ENCODE data around the gene CACNA1H.
"Not testable (repeated sequence)": the region's sequence is repeated elsewhere in the genome, so short reads cannot be mapped to it uniquely, and the experiment has no call there.

CACNA1H gene

DNA sequence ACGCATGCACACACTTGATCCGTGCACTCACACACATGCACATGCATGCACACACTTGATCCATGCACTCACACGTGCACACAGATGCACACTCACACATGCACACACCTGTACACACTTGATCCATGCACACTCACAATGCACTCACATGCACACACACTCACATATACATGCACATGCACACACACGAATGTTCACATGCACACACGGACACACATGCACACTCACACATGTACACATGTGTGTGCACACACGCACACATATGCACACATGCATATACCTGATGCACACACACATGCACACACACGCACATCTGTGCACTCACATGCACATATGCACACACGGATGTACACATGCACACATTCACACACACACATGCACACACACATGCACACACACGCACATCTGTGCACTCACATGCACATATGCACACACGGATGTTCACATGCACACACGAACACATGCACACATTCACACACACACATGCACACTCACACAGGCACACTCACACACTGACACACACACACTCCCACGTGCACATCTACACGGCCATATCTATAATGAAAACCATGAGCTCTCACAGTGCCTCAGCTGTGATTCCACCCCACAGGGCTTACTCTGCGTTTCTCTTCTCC is 95.1 kb downstream of the CACNA1H start:
- not testable (repeated sequence) for DNase-seq (ENCODE audit: low read depth in 4 of 4, low spot score in 1 of 4)

DNA sequence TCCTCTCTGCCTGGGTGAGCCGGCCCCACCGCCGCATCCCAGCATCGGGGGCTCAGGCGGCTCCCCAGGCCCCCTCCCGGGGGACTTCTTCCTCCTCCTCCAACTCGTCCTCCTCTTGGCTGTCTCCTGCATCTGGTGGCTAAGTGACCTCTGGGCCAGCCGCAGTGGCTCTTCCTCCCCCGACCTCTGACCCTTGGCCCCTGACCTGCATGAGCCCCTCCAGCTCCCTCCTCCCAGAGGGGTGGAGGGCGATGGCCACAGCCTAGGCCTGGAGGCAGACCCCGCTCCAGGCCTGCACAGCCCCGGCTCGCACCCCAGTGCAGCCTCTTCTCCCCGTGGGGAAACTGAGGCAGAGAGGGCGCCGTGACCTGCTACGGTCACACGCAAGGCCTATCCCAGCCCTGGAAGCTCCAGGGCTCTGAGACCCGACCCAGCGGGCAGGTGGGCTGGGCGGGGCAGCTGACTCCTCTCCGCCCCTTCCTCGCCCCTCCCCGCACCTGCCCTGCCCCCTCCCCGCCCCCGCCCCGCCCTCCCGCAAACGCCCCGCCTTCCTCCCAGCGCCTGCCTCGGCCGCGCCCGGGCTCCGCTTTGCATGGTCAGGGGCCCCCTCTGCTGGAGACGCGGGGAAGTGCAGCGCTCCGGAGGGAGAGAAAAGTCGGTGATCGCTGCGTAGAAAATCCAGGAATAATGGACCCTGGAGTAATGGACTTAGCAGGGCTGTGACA is 96.3 kb downstream of the CACNA1H start:
- DNase-seq (ENCODE audit: low read depth in 4 of 4, low spot score in 1 of 4): not testable (repeated sequence)

DNA sequence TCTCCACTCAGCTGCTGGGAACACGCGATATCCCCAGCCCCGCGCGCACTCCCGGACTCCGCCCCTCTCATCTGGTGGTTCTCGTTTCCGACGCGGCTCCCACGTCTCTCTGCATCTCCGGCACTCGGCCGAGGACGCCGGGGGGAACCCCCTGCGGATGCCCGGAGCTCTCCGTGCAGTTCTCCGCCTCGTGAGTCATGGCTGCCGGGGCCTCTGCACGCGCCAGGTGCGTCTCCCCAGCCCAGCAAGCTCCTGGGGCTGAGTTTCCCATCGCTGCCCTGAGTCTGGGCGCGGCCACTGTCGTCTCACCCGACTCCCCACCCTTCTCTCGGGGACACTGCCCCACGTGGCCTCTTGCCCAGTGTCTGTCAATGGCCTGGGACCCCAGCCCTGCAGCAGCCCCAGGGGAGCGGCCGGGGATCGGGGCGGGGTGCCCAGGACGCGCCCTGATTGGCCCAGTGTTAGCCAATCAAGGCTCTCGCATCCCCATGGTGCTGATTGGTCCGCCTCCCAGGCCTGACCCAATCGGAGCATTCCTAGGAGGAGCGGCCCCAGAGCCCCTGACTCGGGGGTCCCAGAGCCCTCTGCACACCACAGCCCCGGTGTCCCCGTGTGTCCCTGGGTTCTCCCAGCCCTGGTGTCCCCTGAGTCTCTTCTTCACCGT is 100.9 kb downstream of the CACNA1H start:
- not testable (repeated sequence) for DNase-seq (ENCODE audit: low read depth in 4 of 4, low spot score in 1 of 4)

DNA sequence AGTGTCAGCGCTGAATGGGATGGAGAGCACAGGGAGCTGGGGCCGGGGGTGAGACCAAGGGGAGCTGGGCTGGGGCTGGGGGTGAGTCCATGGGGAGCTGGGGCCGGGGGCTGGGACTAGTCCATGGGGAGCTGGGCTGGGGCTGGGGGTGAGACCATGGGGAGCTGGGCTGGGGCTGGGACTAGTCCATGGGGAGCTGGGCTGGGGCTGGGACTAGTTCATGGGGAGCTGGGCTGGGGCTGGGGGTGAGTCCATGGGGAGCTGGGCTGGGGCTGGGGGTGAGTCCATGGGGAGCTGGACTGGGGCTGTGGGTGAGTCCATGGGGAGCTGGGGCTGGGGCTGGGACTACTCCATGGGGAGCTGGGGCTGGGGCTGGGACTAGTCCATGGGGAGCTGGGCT is 101.9 kb downstream of the CACNA1H start:
- DNase-seq (ENCODE audit: low read depth in 4 of 4, low spot score in 1 of 4): not testable (repeated sequence)

DNA sequence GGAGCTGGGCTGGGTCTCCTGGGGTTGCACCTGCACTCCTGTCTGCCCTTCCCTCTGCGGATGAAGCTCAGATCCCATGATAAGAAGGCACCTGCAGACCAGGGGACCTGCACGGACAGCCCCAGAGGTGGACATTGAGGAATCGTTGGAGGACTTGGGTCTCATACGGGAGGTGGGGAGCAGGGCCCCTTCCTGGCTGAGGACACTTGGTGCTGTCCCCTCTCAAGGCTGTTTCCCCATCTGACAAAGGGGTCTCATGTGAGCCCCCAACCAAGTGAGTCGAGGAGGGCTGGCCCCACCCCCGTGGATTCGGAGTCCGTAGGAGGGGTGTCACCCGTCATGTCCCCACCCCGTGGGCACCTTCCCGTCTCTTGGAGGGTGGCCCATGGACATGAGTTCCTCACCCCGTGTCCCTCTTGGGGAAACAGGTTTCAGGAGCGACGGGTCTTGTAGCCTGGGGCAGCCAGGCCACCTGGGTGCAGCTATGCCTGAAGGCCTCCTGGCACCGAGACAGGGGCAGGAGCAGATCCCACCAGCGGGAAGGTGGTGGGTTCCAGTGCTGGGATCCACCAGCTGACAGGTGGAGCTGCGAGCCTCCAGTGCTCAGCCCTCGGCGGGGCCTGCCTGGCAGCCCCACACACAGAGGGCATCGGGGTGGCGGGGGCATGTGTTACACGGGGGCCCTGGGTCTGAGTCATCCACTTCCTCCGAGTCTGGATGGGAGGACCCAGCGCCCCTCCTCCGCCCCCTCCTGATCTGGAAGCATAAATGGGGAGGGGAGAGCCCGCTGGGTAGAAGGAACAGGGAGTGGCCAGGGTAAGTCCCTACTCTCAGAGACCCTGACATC is 102.6 kb downstream of the CACNA1H start, which contains the start of gene TPSD1:
Gene TPSD1, plus strand, starts transcription at position 794 of the 847 bp plus-strand sequence. CDS start 212 bp downstream, outside the sequence.
- not testable (repeated sequence) for DNase-seq (ENCODE audit: low read depth in 4 of 4, low spot score in 1 of 4)

DNA sequence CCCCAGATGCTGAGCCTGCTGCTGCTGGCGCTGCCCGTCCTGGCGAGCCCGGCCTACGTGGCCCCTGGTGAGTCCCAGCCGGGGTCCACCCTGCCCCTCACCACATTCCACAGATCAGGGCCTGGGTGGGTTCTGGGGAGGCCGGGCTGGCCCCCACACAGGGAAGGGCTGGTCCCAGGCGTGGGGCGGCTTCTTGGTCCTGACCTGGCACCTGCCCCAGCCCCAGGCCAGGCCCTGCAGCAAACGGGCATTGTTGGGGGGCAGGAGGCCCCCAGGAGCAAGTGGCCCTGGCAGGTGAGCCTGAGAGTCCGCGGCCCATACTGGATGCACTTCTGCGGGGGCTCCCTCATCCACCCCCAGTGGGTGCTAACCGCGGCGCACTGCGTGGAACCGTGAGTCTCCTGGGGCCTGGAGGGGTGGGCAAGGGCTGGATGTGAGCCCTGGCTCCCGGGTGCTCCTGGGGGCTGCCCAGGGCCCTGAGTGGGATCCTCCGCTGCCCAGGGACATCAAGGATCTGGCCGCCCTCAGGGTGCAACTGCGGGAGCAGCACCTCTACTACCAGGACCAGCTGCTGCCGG is 103.5 kb downstream of the CACNA1H start:
- DNase-seq (ENCODE audit: low read depth in 4 of 4, low spot score in 1 of 4): not testable (repeated sequence)

DNA sequence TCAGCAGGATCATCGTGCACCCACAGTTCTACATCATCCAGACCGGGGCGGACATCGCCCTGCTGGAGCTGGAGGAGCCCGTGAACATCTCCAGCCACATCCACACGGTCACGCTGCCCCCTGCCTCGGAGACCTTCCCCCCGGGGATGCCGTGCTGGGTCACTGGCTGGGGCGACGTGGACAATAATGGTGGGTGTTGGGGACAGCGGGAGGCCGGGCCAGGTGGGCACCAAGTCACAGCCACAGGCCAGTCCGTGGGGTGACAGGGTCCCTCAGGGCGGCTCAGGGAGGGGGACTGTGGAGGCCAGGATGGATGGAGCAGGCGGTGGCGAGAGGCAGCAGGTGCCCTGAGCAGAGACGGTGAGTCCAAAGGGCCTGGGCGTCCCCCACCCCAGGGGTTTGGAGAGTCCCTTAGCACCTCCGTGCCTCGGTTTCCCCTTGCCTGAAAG is 104.0 kb downstream of the CACNA1H start:
- DNase-seq (ENCODE audit: low read depth in 4 of 4, low spot score in 1 of 4): no peak

DNA sequence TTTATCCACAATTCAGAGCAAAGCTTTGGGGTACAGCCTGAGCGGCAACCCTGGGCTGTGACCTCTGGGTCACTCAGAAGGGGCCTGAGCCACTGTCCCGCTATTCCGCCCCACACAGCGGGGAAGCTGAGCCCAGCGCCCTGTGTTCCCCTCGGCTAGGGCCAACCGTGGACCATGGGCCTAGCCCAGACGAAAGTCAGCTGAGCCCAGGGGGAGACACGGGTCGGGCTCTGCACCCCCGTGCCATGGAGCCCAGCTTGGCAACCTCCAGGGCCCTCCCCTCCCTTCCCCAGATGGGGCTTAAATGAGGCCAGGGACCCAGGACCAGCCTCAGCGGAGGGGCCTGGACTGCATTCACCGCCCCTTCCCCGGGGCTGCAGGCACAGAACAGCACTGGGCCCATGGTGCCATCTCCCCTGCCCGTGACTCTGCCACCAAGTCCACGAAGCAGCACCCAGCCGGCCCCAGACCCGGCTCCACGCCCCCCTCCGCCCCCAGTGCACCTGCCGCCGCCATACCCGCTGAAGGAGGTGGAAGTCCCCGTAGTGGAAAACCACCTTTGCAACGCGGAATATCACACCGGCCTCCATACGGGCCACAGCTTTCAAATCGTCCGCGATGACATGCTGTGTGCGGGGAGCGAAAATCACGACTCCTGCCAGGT is 104.8 kb downstream of the CACNA1H start:
- no peak for DNase-seq (ENCODE audit: low read depth in 4 of 4, low spot score in 1 of 4)

DNA sequence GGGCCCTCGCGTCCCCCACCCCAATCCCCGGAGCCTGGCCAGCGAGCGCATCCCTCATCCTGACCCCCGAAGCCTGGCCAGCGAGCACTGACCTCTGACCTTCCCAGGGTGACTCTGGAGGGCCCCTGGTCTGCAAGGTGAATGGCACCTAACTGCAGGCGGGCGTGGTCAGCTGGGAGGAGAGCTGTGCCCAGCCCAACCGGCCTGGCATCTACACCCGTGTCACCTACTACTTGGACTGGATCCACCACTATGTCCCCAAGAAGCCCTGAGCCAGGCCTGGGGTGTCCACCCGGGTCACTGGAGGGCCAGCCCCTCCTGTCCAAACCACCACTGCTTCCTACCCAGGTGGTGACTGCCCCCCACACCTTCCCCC is 105.3 kb downstream of the CACNA1H start:
- no peak for DNase-seq (ENCODE audit: low read depth in 4 of 4, low spot score in 1 of 4)

DNA sequence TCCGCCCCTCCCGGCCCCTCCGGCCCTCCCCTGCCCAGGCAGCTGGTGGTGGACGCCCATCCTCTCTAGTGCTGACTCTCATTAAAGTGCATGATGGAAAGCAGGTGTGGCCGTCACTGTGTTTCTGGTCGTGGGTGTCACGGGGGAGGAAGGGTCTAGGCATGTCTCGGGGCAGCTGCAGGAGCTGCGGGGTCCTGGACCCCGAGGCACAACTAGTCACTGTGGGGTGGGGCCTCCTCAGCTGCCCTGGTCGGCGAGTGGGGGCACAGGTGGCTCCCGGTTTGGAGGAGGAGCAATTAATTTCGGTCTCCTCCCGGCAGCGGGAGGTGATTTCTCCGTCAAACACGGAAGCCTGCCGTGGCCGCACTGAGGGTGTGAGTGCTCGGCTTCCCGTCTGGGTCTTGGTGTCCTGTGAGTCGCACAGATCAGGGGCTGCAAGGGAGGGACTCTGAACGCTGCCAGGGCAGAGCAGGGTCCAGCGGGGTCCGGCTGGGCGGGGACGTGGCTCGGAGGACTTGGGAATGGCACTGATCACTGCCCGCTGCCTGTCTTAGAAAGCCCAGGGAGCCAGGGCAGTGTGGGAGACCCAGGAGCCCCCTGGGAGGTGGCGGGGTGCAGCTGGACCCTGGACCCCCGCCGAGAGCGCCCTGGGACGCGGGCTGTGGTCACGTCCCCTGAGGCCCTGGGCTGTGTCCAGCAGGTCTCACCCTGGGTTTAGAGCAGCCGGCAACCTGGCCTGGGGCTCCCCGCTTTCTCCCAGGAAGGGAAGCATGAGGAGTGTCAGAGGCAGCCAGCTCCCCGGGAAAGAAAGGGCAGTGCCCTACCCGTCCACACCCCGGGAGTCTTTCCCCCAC is 106.2 kb downstream of the CACNA1H start:
- DNase-seq (ENCODE audit: low read depth in 4 of 4, low spot score in 1 of 4): no peak

DNA sequence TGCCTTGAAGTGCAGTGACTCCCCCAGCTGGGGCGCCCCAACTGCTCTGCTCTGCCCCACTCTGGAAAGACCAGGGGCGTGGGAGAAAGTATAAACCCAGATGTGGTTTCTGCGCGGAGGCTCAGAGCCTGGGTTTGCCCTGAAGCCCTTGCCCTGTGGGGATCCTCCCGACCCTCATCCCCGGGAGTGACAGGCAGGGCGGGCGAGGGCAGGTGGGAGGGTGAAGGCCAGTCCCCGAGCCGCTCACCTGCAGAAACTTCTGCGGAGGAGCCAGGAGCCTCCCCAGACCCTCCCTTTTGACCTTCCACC is 106.8 kb downstream of the CACNA1H start:
- DNase-seq (ENCODE audit: low read depth in 4 of 4, low spot score in 1 of 4): no peak

DNA sequence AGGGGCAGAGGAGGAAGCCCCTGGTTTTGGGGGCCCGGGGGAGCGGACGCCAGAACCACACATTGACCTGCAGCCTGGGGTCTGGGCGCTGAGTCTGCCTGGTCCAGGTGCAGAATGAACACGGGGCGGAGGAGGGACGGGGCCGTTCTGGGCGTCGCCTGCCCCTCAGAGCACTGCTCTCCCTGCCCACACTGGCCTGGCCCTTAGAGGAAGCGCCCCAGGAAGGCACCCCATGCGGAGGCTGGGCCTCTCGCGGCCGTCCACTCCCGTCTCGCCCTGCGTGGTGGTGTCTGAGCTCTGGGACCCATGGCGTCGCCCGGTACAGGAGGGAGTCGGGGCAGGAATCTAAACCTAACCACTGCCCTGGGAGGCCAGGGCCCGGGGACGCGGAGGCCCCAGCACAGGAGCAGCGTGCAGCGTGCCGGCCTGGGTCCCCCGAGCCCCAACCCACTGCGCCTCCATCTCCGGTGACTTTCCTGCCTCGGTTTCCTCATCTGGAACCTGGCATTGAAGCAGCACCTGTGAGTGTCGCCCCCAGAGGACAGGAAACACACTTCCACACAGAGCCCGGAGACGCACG is 107.3 kb downstream of the CACNA1H start:
- no peak for DNase-seq (ENCODE audit: low read depth in 4 of 4, low spot score in 1 of 4)

DNA sequence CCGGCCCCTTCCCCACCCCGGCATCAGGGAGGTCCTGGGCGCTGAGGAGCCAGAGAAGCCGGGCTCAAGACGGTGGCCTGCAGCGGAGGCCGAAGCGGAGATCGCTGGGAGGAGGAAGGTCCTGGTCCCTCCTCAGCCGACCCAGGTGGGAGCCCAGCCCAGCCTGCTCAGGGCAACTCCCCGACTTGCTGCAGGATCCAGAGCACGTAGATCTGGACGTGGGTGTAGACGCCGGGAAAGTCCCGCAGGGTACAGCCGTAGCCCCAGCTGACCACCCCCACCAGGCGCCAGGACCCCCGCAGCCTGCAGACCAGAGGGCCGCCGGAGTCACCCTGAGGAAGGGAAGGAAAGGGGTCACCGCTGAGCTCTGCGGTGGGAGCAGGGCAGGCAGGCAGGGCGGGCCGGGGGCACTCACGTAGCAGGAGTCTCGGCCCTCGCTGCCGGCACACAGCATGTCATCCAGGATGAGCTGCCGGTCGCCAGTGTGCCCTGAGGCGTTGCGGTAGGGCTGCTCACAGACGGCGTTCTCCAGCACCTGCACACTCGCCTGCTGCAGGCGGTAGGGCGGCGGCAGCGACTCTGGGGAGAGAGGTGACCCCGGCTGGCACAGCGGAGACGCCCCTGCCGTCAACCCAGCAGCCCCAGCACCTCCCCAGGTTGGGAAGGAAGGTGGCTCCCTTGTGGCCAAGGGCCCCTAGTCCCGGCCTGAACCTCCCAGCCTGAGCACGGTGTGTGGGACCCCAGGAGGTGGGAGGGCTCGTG is 108.4 kb downstream of the CACNA1H start:
- DNase-seq (ENCODE audit: low read depth in 4 of 4, low spot score in 1 of 4): no peak

DNA sequence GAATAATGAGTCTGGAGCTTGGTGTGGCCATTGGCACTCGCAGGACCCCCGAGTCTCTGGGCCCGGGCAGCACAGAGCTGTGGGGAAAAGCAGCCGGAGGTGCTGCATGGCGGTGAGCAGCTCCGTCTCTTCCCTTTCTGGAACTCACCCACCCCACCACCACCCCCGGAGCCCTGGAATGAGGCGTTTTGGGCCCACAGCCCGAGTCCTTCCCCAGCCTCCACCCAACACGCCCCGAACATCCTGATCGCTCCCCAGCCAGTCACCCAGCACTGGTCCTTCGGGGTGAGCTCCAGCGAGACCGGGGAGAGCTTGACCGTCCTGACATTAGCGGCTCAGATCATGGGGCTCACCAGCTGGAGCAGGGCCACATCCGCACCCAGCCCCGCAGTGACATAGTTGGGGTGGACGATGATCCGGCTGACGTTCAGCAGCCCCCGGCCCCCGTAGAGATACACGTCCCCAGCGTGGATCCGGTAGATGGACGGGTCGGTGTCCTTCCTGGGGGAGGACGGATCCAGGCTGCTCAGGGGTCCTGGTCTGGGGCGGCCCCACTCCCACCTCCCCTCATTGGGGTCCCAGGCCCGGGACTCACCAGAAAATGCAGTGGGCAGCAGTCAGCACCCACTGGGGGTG is 109.4 kb downstream of the CACNA1H start:
- no peak for DNase-seq (ENCODE audit: low read depth in 4 of 4, low spot score in 1 of 4)

DNA sequence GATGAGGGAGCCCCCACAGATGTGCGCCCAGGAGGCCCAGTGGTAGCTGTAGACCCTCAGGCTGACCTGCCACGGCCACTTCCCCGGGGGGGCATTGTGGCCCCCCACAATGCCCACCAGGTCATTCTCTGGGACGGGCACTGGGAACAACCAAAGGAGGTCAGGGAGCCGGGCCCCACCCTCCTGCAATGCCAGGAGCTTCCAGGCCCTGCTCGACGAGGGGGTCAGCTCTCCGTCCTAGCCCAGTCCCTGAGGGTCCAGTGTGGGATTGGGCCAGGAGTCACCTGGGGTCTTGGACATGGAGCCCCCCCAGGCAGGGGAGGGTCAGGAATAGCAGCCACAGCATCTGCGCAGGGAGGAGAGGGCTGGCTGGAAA is 109.9 kb downstream of the CACNA1H start:
- DNase-seq (ENCODE audit: low read depth in 4 of 4, low spot score in 1 of 4): no peak

DNA sequence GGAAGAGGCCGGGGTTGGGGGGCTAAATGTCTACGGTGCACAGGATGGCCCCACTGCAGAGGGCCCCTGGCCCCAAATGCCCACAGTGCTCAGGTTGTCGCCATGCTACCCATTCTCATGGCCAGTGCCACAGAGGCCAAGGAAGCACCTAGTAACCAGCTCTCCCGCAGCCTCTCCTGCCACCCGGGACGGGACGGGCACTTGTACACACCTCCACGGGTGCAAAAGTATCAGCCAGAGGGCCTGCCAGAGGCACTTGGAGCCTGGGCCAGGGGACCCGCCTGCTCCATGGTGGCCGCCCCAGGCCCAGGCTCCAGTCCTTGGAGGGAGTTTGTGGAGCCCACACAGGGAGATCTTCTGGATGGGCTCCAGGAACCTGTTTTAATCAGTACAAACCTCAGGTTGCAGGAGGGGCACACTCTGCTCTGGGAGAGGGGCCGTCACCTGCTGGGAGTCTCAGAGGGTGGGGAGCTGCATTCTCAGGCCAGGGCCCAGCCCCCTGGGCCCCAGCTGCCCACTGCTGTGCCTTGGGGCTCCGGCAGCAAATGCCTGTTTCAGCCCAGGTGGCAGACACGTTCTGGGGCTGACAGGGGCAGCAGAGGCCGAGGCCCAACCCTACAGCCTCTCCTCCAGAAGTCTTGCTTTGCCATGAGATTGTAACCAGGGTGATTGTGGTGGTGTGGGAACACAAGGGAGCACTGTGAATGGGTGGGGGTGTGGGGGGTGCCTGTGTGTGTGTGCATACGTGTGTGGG is 110.9 kb downstream of the CACNA1H start:
- DNase-seq (ENCODE audit: low read depth in 4 of 4, low spot score in 1 of 4): no peak

DNA sequence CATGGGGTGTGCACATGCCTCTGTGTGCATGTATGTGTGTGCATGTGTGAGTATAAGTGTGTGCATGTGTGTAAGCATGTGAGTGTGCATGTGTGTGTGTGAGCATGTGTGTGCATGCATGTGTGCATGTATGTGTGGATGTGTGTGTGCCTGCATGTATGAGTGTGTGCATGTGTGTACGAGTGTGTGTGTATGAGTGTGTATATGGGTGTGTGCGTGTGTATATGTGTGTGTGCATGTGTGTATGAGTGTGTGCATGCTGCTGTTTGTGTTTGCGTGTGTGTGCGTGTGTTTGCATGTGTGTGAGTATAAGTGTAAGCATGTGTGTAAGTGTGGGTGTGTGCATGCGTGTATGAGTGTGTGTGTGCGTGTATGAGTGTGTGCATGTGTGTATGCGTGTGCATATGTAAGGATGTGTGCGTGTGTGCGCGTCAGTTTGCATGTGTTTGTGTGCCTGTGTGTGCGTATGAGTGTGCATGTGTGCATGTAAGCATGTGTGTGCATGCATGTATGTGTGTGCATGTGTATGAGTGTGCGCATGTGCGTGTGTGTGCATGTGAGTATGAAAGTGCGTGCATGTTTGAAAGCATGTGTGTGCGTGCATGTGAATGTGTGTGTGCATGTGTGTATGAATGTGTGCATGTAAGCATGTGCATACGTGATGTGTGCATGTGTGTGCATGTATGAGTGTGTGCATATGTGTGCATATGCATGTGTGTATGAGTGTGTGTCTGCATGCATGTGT is 111.6 kb downstream of the CACNA1H start:
- no peak for DNase-seq (ENCODE audit: low read depth in 4 of 4, low spot score in 1 of 4)

Measured in stimulated activated CD4-positive, alpha-beta T cell treated with anti-CD3 and anti-CD28 coated beads, Interleukin-1b, Interleukin-23, amount 100 ng/mL, for 24 hours (primary cell).